KMS-11 (cell line): Measurements from ENCODE around the gene STAC.

Experiments used
- H2AFZ ChIP-seq: fragments of 200-600 bp; sonication (generic); 2 replicates; pipeline ENCODE4 v1.6.1; 2016; ENCODE audit warnings: antibody characterized with exemption, mixed run types, low read depth
- H3K27ac ChIP-seq: fragments of 200-600 bp; sonication (generic); 2 replicates; pipeline ENCODE4 v1.6.1; 2016; ENCODE audit warnings: mild to moderate bottlenecking, mixed run types
- H3K27me3 ChIP-seq: fragments of 200-600 bp; sonication (generic); 2 replicates; pipeline ENCODE4 v1.6.1; 2017; ENCODE audit warnings: mild to moderate bottlenecking, low read depth, mixed run types, moderate library complexity; ENCODE audit not compliant: insufficient read depth
- H3K36me3 ChIP-seq: fragments of 200-600 bp; sonication (generic); 2 replicates; pipeline ENCODE4 v1.6.1; 2017; ENCODE audit warnings: mild to moderate bottlenecking, mixed run types; ENCODE audit not compliant: insufficient read depth
- H3K4me1 ChIP-seq: fragments of 200-600 bp; sonication (generic); 2 replicates; pipeline ENCODE4 v1.6.1; 2016; ENCODE audit warnings: mild to moderate bottlenecking, low read depth, mixed run types; ENCODE audit not compliant: poor library complexity, severe bottlenecking
- H3K4me2 ChIP-seq: fragments of 200-600 bp; sonication (generic); 2 replicates; pipeline ENCODE4 v1.7.0; 2016; ENCODE audit warnings: mild to moderate bottlenecking, mixed run types
- H3K4me3 ChIP-seq: fragments of 200-600 bp; sonication (generic); IDR thresholded peaks from 2 replicates; pipeline ENCODE4 v1.6.1; 2017; ENCODE audit warnings: low read depth, low read length, mixed read lengths; ENCODE audit not compliant: insufficient read depth
- H3K79me2 ChIP-seq: fragments of 200-600 bp; sonication (generic); 2 replicates; pipeline ENCODE4 v1.6.1; 2016; ENCODE audit warnings: low read depth, mixed run types; ENCODE audit not compliant: insufficient read depth
- H3K9ac ChIP-seq: fragments of 200-600 bp; sonication (generic); 2 replicates; pipeline ENCODE4 v1.6.1; 2016; ENCODE audit warnings: mild to moderate bottlenecking, mixed run types
- H4K20me1 ChIP-seq: fragments of 200-600 bp; sonication (generic); 2 replicates; pipeline ENCODE4 v1.6.1; 2016; ENCODE audit warnings: mild to moderate bottlenecking, mixed run types; ENCODE audit not compliant: insufficient read depth
- TF ChIP-seq, protein P1 (sequence below): fragments of 200-600 bp; sonication (generic); conservative IDR thresholded peaks from 2 replicates; pipeline ENCODE4 v1.6.1; 2017; ENCODE audit warnings: low read depth, mild to moderate bottlenecking, antibody characterized with exemption, low read length, moderate library complexity, mixed read lengths

The STAC gene

DNA sequence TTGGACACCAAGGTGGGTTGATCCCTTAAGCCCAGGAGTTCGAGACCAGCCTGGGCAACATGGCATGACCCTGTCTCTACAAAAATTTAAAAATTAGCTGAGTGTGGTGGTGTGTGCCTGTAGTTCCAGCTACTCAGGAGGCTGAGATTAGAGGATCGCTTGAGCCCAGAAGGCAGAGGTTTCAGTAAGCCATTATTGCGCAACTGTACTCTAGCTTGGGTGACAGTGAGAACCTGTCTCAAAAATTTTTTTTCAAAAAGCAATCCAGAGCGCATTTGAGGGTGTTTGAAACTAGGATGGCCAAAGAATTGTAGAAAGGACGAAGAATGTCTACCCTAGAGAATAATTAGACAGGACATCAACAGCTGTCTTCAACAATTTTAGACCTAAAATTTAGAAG lies 103.4 kb downstream of the STAC start:
- Histone ChIP-seq H3K36me3 (no peaks in the 10 kb centered on the region), H3K4me3 (no peak overlapping the region), H3K27me3 (no peaks in the 10 kb centered on the region), H3K4me2 (no peak overlapping the region), H3K4me1 (no peaks in the 10 kb centered on the region), H3K9ac (no peak overlapping the region), H2AFZ (no peak overlapping the region), H3K27ac (no peak overlapping the region), H4K20me1 (no peaks in the 10 kb centered on the region), H3K79me2 (no peaks in the 10 kb centered on the region)
- TF ChIP-seq, protein P1, sequence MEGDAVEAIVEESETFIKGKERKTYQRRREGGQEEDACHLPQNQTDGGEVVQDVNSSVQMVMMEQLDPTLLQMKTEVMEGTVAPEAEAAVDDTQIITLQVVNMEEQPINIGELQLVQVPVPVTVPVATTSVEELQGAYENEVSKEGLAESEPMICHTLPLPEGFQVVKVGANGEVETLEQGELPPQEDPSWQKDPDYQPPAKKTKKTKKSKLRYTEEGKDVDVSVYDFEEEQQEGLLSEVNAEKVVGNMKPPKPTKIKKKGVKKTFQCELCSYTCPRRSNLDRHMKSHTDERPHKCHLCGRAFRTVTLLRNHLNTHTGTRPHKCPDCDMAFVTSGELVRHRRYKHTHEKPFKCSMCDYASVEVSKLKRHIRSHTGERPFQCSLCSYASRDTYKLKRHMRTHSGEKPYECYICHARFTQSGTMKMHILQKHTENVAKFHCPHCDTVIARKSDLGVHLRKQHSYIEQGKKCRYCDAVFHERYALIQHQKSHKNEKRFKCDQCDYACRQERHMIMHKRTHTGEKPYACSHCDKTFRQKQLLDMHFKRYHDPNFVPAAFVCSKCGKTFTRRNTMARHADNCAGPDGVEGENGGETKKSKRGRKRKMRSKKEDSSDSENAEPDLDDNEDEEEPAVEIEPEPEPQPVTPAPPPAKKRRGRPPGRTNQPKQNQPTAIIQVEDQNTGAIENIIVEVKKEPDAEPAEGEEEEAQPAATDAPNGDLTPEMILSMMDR: no peak

DNA sequence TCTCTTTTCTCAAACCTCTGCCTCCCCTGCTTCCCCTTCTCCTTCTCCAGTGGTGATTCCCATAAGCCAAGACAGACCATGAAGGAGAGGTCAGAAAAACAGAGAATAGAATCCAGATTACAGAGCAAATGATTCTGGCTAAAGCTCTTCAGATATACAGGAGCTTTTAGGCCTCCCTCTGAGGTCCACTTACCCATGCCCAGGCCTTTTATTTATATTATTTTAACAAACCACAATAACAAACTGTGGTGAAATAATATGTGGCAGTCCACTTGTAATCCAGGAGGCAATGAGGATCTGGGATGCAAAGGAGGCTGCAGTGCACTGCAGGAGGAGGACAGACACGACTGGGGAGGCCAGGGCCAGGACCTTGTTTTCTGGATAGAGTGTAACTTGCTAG lies 104.1 kb downstream of the STAC start:
- H3K36me3 ChIP-seq: no peaks in the 10 kb centered on the region
- H3K27ac ChIP-seq: no peak overlapping the region
- TF ChIP-seq, protein P1: no peak
- H3K27me3 ChIP-seq: no peaks in the 10 kb centered on the region
- no peak overlapping the region for H3K4me2 ChIP-seq
- no peaks in the 10 kb centered on the region for H3K79me2 ChIP-seq
- no peak overlapping the region for H2AFZ ChIP-seq
- no peak overlapping the region for H3K4me3 ChIP-seq
- no peaks in the 10 kb centered on the region for H4K20me1 ChIP-seq
- H3K9ac ChIP-seq: no peak overlapping the region
- H3K4me1 ChIP-seq: peaks cover 5% of the 10 kb centered on the region

DNA sequence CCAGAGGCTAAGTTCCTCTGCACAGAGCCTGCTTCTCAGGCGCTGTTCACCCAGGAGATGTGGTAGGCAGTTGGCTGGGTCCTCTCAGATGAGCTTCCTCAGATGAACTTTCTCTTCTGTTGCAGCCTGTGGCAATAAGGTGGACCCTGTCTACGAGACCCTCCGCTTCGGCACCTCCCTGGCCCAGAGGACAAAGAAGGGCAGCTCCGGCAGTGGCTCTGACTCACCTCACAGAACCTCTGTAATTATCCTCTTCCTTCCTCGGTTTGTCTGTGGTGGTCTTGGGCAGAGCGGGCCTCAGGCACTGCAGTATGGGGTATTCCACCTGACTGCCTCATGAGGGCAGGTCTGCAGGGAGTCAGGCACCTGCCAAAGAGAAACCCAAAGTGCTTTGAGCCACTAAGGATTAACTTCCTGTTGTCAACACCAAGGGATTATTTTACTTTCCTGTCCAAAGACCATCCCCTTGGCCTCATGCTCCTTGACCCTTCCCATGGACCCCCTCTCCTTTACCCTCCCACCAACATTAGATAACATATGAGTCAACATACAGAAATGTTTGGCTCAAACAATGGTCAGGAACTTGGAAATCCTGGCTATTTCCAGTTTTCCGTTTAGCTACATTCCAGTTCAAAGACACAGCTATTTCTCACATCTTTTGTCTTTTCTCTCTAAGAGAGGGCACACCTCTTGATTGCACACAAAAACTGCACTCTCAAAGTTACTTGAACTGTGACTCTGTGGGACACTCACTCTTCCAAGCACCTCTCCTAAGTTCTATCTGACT lies 105.9 kb downstream of the STAC start:
- H3K9ac ChIP-seq: no peak overlapping the region
- no peaks in the 10 kb centered on the region for H3K36me3 ChIP-seq
- no peak overlapping the region for H3K27ac ChIP-seq
- H3K27me3 ChIP-seq: no peaks in the 10 kb centered on the region
- no peak overlapping the region for H3K4me2 ChIP-seq
- H3K79me2 ChIP-seq: no peaks in the 10 kb centered on the region
- no peaks in the 10 kb centered on the region for H4K20me1 ChIP-seq
- H3K4me3 ChIP-seq: no peak overlapping the region
- H3K4me1 ChIP-seq: peaks cover 19% of the 10 kb centered on the region
- no peak overlapping the region for H2AFZ ChIP-seq
- TF ChIP-seq, protein P1: no peak

DNA sequence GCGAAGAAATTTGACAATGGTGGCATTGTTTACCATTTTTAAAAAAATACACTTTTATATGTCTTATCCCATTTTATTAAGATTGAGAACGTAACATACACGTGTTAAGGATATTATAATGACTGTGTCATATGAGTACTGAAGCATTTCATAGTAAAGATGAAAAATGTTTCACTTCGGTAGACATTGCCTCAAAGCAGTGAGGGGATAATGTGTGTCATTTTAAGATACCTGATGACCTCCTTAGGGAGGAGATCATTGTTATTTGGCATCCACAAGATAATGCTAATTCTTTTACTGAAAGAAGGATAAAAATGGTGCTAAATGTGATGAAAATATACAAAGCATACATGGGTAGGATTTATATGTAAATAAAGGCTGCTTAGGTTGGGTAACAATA lies 107.3 kb downstream of the STAC start:
- TF ChIP-seq, protein P1: no peak
- H3K27ac ChIP-seq: no peak overlapping the region
- H3K4me1 ChIP-seq: peaks cover 19% of the 10 kb centered on the region
- no peaks in the 10 kb centered on the region for H3K27me3 ChIP-seq
- no peak overlapping the region for H2AFZ ChIP-seq
- no peaks in the 10 kb centered on the region for H4K20me1 ChIP-seq
- H3K4me2 ChIP-seq: no peak overlapping the region
- no peak overlapping the region for H3K9ac ChIP-seq
- no peak overlapping the region for H3K4me3 ChIP-seq
- H3K36me3 ChIP-seq: no peaks in the 10 kb centered on the region
- no peaks in the 10 kb centered on the region for H3K79me2 ChIP-seq
